Measurements from ENCODE around the gene FAM193B.

DNA sequence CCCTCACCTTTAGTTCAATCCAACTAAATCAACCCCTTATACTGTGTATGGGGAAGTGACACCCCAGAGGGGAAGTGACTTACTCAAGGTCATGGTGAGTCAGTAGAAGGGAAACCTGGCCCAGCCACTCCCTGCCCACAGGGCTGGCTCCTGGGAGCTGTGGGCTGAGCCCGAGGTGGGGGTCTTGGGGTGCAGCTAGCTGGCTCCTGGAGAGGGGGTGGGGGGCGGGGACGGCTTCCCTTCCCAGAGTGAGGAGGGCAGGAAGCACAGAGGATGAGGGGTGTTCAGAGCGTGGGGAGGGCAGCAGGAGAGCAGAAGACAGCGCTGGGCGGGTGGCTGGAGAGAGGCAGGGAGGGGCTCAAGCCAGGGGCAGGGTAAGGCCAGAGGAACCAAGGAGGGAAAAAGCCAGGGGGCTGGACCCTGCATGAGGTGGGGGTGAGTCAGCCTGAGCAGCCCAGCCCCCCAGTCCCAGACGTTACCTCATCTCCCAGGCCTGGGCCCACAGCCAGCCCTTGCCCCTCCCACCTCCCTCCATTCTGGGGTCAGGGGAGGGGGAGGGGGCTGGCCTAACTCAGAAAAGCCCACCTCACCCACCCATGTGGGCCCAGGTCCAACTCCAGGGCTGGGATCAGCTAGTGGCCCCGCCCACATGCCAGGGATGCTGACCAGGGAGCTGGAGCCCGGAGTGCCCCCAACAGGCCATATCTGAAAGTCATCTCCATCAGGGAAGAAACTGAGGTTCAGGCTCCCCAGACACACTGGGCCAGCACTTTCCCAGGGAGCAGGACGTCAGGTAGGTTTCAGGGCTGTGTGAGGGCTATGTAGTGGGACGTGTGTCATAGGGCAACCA, 59.8 kb downstream of the FAM193B start:
- TF ChIP-seq POLR2AphosphoS5 (IDR thresholded peaks at IDR 0.05; ENCODE audit: low read depth, low read length) (no peak; the same call in 1 of the 2 replicates), REST (IDR thresholded peaks at IDR 0.05; ENCODE audit: low read depth, low read length) (no peak; the same call in 1 of the 2 replicates), YY1 (IDR thresholded peaks at IDR 0.05; ENCODE audit: low read depth) (no peak), JUND (IDR thresholded peaks at IDR 0.05) (peak; percentile 71), USF2 (IDR thresholded peaks at IDR 0.05; ENCODE audit: borderline replicate concordance, low read depth, low read length) (no peak), RAD21 (IDR thresholded peaks at IDR 0.05; ENCODE audit: low read length) (peak; percentile 50), TAF1 (IDR thresholded peaks at IDR 0.05; ENCODE audit: borderline replicate concordance, low read depth, low read length) (no peak), NFIC (IDR thresholded peaks at IDR 0.05; ENCODE audit: borderline replicate concordance) (peak; percentile 91), CHD2 (IDR thresholded peaks at IDR 0.05; ENCODE audit: low read length, partially characterized antibody) (peak; percentile 59)
- TF ChIP-seq, protein P1, sequence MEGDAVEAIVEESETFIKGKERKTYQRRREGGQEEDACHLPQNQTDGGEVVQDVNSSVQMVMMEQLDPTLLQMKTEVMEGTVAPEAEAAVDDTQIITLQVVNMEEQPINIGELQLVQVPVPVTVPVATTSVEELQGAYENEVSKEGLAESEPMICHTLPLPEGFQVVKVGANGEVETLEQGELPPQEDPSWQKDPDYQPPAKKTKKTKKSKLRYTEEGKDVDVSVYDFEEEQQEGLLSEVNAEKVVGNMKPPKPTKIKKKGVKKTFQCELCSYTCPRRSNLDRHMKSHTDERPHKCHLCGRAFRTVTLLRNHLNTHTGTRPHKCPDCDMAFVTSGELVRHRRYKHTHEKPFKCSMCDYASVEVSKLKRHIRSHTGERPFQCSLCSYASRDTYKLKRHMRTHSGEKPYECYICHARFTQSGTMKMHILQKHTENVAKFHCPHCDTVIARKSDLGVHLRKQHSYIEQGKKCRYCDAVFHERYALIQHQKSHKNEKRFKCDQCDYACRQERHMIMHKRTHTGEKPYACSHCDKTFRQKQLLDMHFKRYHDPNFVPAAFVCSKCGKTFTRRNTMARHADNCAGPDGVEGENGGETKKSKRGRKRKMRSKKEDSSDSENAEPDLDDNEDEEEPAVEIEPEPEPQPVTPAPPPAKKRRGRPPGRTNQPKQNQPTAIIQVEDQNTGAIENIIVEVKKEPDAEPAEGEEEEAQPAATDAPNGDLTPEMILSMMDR (IDR thresholded peaks at IDR 0.05) = peak; percentile 57
